Prostate gland (tissue), 2 donors: ENCODE measurements around the gene FCHSD2. TPM values are rescaled to one million over a fixed set of nuclear protein-coding genes. Genes with fewer than 3 reads are reported as not detected.

ENCODE experiments used
- DNase-seq: peaks from one replicate; pipeline ENCODE4 v3.0.0-alpha.2; 2019; ENCODE audit warnings: low spot score
- H3K27ac ChIP-seq, 2 donors: fragments of 200-600 bp; sonication (generic); 2 replicates each; pipeline ENCODE4 v1.5.1; 2017 to 2019
- H3K27me3 ChIP-seq: fragments of 200-600 bp; sonication (generic); replicated peaks from 2 replicates; pipeline ENCODE4 v1.5.1; 2019; ENCODE audit not compliant: insufficient read depth
- H3K36me3 ChIP-seq, 2 donors: fragments of 200-600 bp; sonication (generic); 1 replicate in 1 of 2; 2 replicates in 1 of 2; pipeline versions ENCODE4 v1.5.1 to v1.8.1; 2017 to 2019
- H3K4me1 ChIP-seq: fragments of 200-600 bp; sonication (generic); replicated peaks from 2 replicates; pipeline ENCODE4 v1.5.1; 2019
- H3K4me3 ChIP-seq, 2 donors: fragments of 200-600 bp; sonication (generic); 2 replicates each; pipeline ENCODE4 v1.5.1; 2017 to 2019
- H3K9me3 ChIP-seq: fragments of 200-600 bp; sonication (generic); 2 replicates; pipeline ENCODE4 v1.5.1; 2017
- POLR2A ChIP-seq: fragments of 450-650 bp; IDR thresholded peaks from one replicate; pipeline ENCODE4 v1.6.1; 2016; ENCODE audit warnings: antibody characterized with exemption, mild to moderate bottlenecking
- POLR2AphosphoS5 ChIP-seq: sonication (generic); formaldehyde crosslinking; IDR thresholded peaks from one replicate; pipeline ENCODE4 v1.6.1; 2017; ENCODE audit warnings: antibody characterized with exemption
- WGBS: methylation state at CpG from one replicate; pipeline ENCODE4 v1.1.5; 2018; 5-methylcytosine and 5-hydroxymethylcytosine counted together
- intact Hi-C: fragments of 100-400 bp; cut with DNase I; formaldehyde crosslinking; loops from one replicate; pipeline ENCODE4 v1.14.2; 2022
- total RNA-seq, 2 donors: library from RNA; depleted of rRNA; stranded (reverse); fragments of >200 nt; gene quantifications; one replicate each; pipeline ENCODE4 v1.1.0, GENCODE V29; 2016
- TF ChIP-seq, protein P1 (sequence below), 4 experiments: fragments of 200-600 bp in 2 of 4; fragments of 450-650 bp in 2 of 4; sonication (generic) in 2 of 4; IDR thresholded peaks; 1 replicate in 3 of 4; 2 replicates in 1 of 4; pipeline ENCODE4 v1.5.1; 2016 to 2019; ENCODE audit warnings: antibody characterized with exemption in 4 of 4, mild to moderate bottlenecking in 2 of 4, moderate library complexity in 2 of 4

Gene FCHSD2
- total RNA-seq, 2 donors from 2014 or later, result 9.9 to 45.3 TPM

DNA sequence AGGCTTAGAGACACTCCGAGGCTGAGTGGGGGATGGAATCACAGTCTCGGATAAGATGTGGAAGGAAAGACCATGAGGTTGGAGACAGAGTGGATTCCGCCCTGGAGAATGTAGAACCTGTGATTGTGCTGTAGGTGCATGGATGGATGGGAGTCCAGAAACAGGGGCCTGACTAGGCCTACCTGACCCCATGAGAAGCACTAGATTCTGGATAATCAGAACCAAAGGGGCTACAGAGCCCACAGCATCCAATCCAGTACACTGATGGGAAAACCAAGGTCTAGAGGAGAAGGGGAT lies 32.3 kb upstream of the FCHSD2 start:
- intact Hi-C loops, result no loop called here
- no peaks in the 10 kb centered on the region for H3K36me3 ChIP-seq
- H3K4me1 ChIP-seq, result no peaks in the 10 kb centered on the region
- 93% methylated on average over 3 of the region's 3 CpGs for WGBS
- DNase-seq, result no peak
- no peaks in the 10 kb centered on the region for H3K9me3 ChIP-seq
- H3K27ac ChIP-seq, result no peak overlapping the region
- TF ChIP-seq, protein P1, sequence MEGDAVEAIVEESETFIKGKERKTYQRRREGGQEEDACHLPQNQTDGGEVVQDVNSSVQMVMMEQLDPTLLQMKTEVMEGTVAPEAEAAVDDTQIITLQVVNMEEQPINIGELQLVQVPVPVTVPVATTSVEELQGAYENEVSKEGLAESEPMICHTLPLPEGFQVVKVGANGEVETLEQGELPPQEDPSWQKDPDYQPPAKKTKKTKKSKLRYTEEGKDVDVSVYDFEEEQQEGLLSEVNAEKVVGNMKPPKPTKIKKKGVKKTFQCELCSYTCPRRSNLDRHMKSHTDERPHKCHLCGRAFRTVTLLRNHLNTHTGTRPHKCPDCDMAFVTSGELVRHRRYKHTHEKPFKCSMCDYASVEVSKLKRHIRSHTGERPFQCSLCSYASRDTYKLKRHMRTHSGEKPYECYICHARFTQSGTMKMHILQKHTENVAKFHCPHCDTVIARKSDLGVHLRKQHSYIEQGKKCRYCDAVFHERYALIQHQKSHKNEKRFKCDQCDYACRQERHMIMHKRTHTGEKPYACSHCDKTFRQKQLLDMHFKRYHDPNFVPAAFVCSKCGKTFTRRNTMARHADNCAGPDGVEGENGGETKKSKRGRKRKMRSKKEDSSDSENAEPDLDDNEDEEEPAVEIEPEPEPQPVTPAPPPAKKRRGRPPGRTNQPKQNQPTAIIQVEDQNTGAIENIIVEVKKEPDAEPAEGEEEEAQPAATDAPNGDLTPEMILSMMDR (IDR thresholded peaks at IDR 0.05), result no peak
- no peak for TF ChIP-seq POLR2A
- H3K4me3 ChIP-seq, result no peak overlapping the region
- no peaks in the 10 kb centered on the region for H3K27me3 ChIP-seq

DNA sequence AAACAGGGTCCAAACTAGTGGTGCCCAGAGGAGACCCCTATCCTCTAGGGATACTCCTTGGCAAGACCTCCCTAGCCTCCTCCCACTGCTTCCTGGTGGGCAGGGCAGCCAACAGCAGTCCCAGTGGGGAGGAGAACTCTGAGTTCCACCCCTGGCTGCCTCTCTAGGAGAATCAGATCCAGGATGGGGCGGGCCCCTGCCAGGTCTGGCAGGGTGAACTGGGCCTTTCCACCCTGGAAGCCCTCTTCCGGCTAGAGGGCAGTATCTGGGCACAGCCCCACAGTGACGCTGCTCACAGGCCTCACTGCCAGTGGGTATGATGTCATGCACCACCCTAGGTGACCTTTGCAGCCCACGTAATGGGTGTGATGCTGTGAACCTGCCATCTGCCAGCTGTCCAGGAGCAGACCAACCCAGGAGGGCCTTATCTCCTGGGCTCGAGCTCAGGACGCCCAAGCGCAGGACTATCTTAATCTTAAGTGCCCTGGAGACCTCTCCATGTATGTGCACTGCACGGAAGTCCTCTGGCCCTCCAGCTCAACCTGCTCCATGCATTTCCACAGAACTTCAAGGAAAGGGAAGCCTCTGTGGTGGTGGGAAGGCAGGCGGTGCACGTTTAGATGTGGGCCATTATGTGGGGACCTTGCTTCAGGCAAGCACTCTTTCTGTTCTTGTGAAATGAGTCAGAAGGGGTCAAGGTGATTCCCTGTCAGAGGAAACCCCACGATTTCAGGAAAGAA lies 31.8 kb upstream of the FCHSD2 start:
- Histone ChIP-seq H3K9me3 (no peaks in the 10 kb centered on the region), H3K36me3 (no peaks in the 10 kb centered on the region), H3K27ac (no peak overlapping the region), H3K27me3 (no peaks in the 10 kb centered on the region), H3K4me1 (no peaks in the 10 kb centered on the region), H3K4me3 (no peak overlapping the region)
- WGBS, result 90% methylated on average over 11 of the region's 11 CpGs
- no peak for DNase-seq
- TF ChIP-seq POLR2AphosphoS5 (no peak), POLR2A (no peak)
- TF ChIP-seq, protein P1 (IDR thresholded peaks at IDR 0.05), result no peak
- intact Hi-C loops, result no loop called here

DNA sequence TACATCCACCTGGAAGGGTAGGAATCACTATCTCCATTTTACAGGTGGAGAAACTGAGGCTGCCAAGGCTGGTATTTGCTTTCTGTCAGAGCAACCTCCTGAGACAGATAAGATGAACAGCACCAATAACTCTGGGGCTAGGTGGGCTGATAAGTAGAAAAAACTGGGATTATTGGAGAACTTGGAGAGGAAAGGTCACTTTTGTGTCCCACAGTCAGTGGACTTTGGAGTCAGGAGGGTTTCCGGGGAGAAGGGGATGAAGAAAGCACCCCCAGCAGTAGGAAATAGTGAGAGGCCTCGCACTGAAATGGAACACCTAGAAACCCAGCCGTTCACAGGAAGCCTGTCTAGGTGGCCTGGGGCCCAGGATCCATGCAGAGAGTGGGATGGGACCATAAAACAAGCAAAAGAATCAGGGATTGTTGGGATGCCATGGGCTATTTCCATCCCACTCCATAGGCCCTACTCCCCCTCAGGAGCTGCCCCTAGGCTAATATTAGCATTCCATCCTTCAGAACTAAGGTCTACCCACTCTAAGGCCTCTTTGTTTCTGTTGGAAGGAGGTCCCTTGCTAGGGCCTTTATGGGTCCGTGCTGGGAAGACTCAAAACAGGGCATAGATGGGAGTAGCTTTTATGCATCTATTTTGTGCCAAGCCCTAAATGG lies 31.0 kb upstream of the FCHSD2 start:
- 80% methylated on average over 4 of the region's 4 CpGs for WGBS
- H3K27me3 ChIP-seq, result peaks cover 3% of the 10 kb centered on the region
- TF ChIP-seq POLR2AphosphoS5, result no peak
- TF ChIP-seq, protein P1 (IDR thresholded peaks at IDR 0.05), result no peak
- TF ChIP-seq POLR2A, result no peak
- intact Hi-C loops, result no loop called here
- no peak overlapping the region for H3K27ac ChIP-seq
- H3K9me3 ChIP-seq, result no peaks in the 10 kb centered on the region
- no peaks in the 10 kb centered on the region for H3K4me1 ChIP-seq
- H3K36me3 ChIP-seq, result no peaks in the 10 kb centered on the region
- DNase-seq, result no peak
- no peak overlapping the region for H3K4me3 ChIP-seq

DNA sequence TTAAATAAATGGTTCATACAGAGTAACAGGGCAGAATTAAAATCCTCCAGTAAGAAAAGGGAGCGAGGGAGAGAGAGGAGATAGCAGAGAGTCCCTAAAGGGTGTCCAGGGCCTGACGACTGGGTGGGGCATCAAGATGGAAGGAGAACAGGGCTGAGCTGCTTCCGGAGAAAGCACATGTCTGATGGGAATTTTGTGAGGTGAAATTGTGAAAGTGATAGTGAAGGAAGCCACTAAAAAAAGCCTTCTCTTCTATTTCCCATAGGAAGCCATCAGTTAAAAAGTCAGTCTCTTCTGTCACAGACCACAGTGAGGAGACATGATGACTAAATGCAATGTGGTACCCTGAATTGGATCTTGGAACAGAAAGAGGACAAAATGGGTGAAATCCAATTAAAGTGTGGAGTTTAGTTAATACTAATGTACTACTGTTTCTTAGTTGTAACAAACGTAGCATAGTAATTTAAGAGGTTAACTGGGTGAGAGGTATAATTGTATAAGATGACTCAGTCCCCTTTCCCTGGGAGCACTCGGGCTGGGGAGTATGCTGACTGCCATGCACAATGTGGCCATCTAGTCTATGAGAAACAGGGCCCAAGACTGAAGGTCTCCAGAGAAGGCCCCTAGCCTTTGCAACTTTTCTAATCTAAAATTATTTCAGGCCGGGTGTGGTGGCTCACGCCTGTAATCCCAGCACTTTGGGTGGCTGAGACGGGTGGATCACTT lies 29.5 kb upstream of the FCHSD2 start:
- Histone ChIP-seq H3K27ac (no peak overlapping the region), H3K4me3 (no peak overlapping the region), H3K4me1 (no peaks in the 10 kb centered on the region), H3K36me3 (no peaks in the 10 kb centered on the region), H3K9me3 (no peaks in the 10 kb centered on the region), H3K27me3 (peaks cover 3% of the 10 kb centered on the region)
- no peak for DNase-seq
- 82% methylated on average over 8 of the region's 8 CpGs for WGBS
- intact Hi-C loops, result no loop called here
- TF ChIP-seq, protein P1 (IDR thresholded peaks at IDR 0.05), result no peak
- no peak for TF ChIP-seq POLR2A
- TF ChIP-seq POLR2AphosphoS5, result no peak
